Thymus (tissue), 11 donors: Measurements from ENCODE around the gene LRRC3C. TPM values are rescaled to one million over a fixed set of nuclear protein-coding genes. Genes with fewer than 3 reads are reported as not detected.
A peak's percentile ranks its signal among the peaks of the same experiment; 100 is the strongest.

Experiments
- DNase-seq, 9 donors: peaks; one replicate each; pipeline ENCODE4 v3.0.0-alpha.2; 2013; ENCODE audit warnings: low spot score in 9 of 9, low read depth in 6 of 9, missing footprints in 1 of 9
- H3K27ac ChIP-seq, 2 donors: one replicate each; pipeline ENCODE4 v1.5.1; 2013; ENCODE audit warnings: control low read depth in 1 of 2, low read depth in 1 of 2, low read length in 1 of 2, mild to moderate bottlenecking in 1 of 2, moderate library complexity in 1 of 2
- H3K27me3 ChIP-seq, 2 donors: one replicate each; pipeline ENCODE4 v1.5.1; 2013; ENCODE audit warnings: low read length in 1 of 2; ENCODE audit not compliant: control insufficient read depth in 2 of 2, insufficient read depth in 1 of 2
- H3K36me3 ChIP-seq, 2 donors: one replicate each; pipeline ENCODE4 v1.5.1; 2013; ENCODE audit warnings: low read length in 1 of 2, mild to moderate bottlenecking in 1 of 2, moderate library complexity in 1 of 2; ENCODE audit not compliant: control insufficient read depth in 2 of 2, insufficient read depth in 2 of 2
- H3K4me1 ChIP-seq, 2 donors: one replicate each; pipeline ENCODE4 v1.5.1; 2013; ENCODE audit warnings: low read length in 2 of 2; ENCODE audit not compliant: control insufficient read depth in 2 of 2, insufficient read depth in 2 of 2
- H3K4me3 ChIP-seq, 2 donors: one replicate each; pipeline ENCODE4 v1.5.1; 2013; ENCODE audit warnings: low read length in 2 of 2, control low read depth in 1 of 2, mild to moderate bottlenecking in 1 of 2
- H3K9me3 ChIP-seq, 2 donors: one replicate each; pipeline ENCODE4 v1.5.1; 2013; ENCODE audit warnings: low read length in 1 of 2, mild to moderate bottlenecking in 1 of 2; ENCODE audit not compliant: control insufficient read depth in 2 of 2, insufficient read depth in 1 of 2
- WGBS: extraction: QIAGEN DNeasy Blood & Tissue Kit; methylation state at CpG from one replicate; pipeline ENCODE4 v1.1.7; 2013; 5-methylcytosine and 5-hydroxymethylcytosine counted together
- polyA plus RNA-seq: library from polyadenylated mRNA; stranded (reverse); fragments of 200-250 nt; gene quantifications from one replicate; pipeline ENCODE4 v1.2.3, GENCODE V29; 2013
- total RNA-seq: library from RNA; stranded (reverse); fragments of 120-200 nt; gene quantifications from one replicate; pipeline ENCODE4 v1.2.4, GENCODE V29; 2013
- donor health status: healthy.

LRRC3C gene
- total and polyA plus RNA-seq, 2 donors, result 0.05 TPM; not detected in 1

- Histone ChIP-seq H3K4me1 (peaks cover 24 to 78% of the 10 kb centered on the region in 2 donors), H3K36me3 (peaks cover 65 to 81% of the 10 kb centered on the region in 2 donors), H3K4me3 (no peak overlapping the region), H3K9me3 (peaks cover 0 to 4% of the 10 kb centered on the region in 2 donors), H3K27me3 (no peaks in the 10 kb centered on the region), H3K27ac (peak overlapping the region; percentile 61 to 72)
- 46% methylated on average over 5 of the region's 5 CpGs for WGBS
- DNase-seq, result no peak
These were observed 6.2 kb upstream of the LRRC3C start for GRCh38 chr17:39921323-39921722.

DNA sequence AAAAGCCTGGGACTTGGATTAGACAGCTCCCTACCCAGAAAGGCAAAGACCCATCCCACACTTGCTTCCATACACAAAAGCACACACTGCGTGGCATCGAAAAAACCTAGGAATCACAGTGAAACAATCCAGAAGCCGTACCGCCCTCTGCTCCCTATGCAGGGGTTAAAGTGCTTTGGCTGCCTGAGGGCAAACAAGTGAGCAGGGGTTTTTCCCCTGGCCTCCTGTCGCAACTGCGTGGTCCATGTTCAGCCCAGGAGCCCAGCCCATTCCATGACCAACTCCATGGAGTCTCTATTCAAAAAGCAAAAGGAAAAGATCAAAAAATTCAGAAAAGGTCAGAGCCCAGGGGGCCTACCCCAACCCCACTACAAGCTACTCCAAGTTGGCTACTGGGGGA, 5.5 kb upstream of the LRRC3C start:
- no peak overlapping the region for H3K4me3 ChIP-seq
- DNase-seq, result no peak
- H3K36me3 ChIP-seq, result peaks cover 63 to 74% of the 10 kb centered on the region in 2 donors
- WGBS, result 95% methylated on average over 6 of the region's 6 CpGs
- H3K4me1 ChIP-seq, result peaks cover 24 to 79% of the 10 kb centered on the region in 2 donors
- H3K27ac ChIP-seq, result peak overlapping the region in 1 of 2 donors; percentile 72
- peaks cover 0 to 4% of the 10 kb centered on the region in 2 donors for H3K9me3 ChIP-seq
- H3K27me3 ChIP-seq, result no peaks in the 10 kb centered on the region

- Histone ChIP-seq H3K27ac (no peak overlapping the region), H3K36me3 (peaks cover 59 to 65% of the 10 kb centered on the region in 2 donors)
- WGBS, result 98% methylated on average over 6 of the region's 6 CpGs
These were observed 4.3 kb upstream of the LRRC3C start for GRCh38 chr17:39923230-39923629.

DNA sequence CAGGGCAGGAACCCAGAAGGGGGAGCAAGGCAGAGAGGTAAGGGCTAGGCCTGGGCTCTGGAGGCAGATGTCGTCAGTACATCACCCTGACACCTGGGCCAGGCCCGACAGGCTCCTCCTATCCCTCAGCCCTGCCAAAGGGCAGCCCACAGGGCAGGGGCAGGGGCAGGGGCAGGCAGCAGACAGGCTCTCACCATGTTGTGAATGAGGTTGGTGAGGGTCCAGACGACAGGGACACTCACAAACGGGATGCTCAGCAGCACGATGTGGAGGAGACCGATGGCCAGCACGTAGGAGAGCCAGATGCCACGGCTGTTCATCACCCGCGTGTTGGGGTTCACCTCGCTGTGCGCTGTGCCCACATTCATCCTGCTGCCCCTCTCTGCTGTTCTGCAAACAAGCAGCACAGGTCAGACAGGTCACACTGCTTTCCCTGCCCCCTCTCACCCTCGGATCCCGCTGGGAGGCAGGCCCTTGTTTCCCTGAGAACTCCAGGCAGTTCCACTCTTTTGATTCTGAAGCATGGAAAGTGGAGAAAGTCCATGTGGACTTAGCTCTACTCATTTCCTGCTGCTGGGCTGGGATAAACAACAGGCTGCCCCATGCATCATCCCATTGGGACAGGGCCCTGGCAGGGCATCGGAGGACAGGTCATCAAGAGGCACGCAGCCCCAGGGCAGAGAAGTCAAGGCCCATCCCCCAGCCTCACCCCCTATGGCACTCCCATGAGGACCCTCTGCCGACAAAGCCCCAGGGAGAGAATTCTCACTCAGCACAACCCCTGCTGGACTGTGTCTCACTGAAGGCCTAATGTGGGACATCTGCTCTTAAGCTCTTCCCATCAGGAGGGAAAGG, 3.5 kb upstream of the LRRC3C start:
- Histone ChIP-seq H3K9me3 (peaks cover 0 to 4% of the 10 kb centered on the region in 2 donors), H3K36me3 (peaks cover 52 to 59% of the 10 kb centered on the region in 2 donors), H3K4me3 (peak overlapping the region in 1 of 2 donors; percentile 97), H3K27me3 (no peaks in the 10 kb centered on the region), H3K4me1 (peaks cover 36 to 85% of the 10 kb centered on the region in 2 donors), H3K27ac (peak overlapping the region; percentile 11 to 26)
- DNase-seq, result no peak
- 95% methylated on average over 17 of the region's 17 CpGs for WGBS

More at GRCh38 chr17:39923230-39923629, 4.3 kb upstream of the LRRC3C start:
- peaks cover 0 to 4% of the 10 kb centered on the region in 2 donors for H3K9me3 ChIP-seq
- no peak overlapping the region for H3K4me3 ChIP-seq
- no peaks in the 10 kb centered on the region for H3K27me3 ChIP-seq
- DNase-seq, result no peak
- H3K4me1 ChIP-seq, result peaks cover 28 to 85% of the 10 kb centered on the region in 2 donors

DNA sequence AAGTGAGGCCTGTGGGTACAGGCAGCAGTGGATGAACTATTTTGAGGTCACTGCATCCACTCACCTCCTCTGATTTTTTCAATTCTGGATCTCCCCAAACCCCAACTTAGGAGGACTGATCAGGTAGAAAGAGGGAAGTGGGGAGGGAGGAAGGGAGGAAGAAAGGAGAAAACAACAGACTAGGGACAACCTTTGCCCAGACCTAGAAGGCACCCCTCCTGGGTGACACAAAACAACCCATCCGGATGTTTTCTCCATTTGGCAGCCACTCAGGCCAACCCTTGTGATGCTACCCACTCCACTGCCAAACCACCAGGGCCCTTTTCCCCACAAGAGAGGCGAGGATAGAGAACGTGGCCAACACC, 2.9 kb upstream of the LRRC3C start:
- peaks cover 0 to 4% of the 10 kb centered on the region in 2 donors for H3K9me3 ChIP-seq
- no peak for DNase-seq
- H3K27me3 ChIP-seq, result no peaks in the 10 kb centered on the region
- 90% methylated on average over 3 of the region's 3 CpGs for WGBS
- peaks cover 36 to 80% of the 10 kb centered on the region in 2 donors for H3K4me1 ChIP-seq
- peak overlapping the region; percentile 21 for H3K27ac ChIP-seq
- peak overlapping the region in 1 of 2 donors; percentile 97 for H3K4me3 ChIP-seq
- H3K36me3 ChIP-seq, result peaks cover 48 to 55% of the 10 kb centered on the region in 2 donors

GRCh38 chr17:39925282-39926134, 2.0 kb upstream of the LRRC3C start:
- Histone ChIP-seq H3K36me3 (peaks cover 40 to 47% of the 10 kb centered on the region in 2 donors), H3K4me3 (peak overlapping the region; percentile 97), H3K27ac (peak overlapping the region; percentile 98), H3K27me3 (no peaks in the 10 kb centered on the region), H3K9me3 (peaks cover 0 to 4% of the 10 kb centered on the region in 2 donors), H3K4me1 (peaks cover 36 to 73% of the 10 kb centered on the region in 2 donors)
- peak in 1 of 9 donors; percentile 69 for DNase-seq
- WGBS, result 65% methylated on average over 11 of the region's 11 CpGs

DNA sequence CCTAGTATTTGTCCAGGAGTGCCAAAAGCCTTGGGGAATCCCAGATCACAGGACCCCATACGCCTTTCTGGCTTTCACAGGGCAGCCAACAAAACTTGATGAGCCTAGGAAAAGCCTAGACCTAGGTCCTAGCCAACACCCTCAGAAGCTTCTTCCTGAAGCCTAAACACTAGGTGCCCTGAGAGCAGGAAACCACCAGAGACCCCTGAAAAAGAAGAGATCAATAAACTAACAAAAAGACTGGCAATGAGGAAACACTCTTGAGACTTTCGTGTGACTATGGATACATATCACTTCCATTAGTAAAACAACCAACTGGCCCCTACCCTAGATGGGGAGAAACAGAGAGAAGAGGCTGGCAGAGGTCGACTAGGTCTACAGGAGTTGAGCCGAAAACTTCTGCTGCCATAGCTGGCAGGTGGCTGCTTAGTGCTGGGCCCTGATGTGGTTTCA, 1.4 kb upstream of the LRRC3C start:
- Histone ChIP-seq H3K36me3 (peaks cover 33 to 41% of the 10 kb centered on the region in 2 donors), H3K4me3 (peak overlapping the region; percentile 97)
- WGBS, result 13% methylated on average over 4 of the region's 4 CpGs

DNA sequence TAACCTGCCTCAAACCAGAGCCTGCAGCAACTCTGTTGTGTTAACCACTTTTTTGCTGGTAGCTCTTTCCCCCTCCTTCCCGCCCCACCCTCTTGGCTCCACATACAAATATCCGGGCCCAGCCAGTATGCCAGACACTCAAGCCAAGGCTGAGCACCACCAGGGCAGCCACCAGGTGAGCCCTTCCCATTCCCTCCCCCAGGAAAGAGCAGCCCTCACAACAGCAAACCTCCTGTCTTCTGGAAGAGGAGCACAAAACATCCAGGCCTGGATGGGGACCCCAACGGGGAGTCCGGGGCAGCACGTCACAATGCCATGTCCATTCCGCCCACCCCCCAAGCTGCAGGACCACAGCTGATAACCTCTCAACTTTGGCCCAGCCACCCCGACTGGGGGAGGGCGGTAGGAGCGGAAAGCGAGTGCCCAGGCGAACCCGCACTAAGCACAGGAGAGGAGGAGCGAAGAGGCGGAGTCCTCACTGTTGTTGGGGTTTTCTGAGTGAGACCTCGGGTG, 888 bp upstream of the LRRC3C start:
- Histone ChIP-seq H3K4me1 (peaks cover 36 to 65% of the 10 kb centered on the region in 2 donors), H3K4me3 (peak overlapping the region; percentile 97), H3K27me3 (no peaks in the 10 kb centered on the region), H3K9me3 (no peaks in the 10 kb centered on the region), H3K27ac (peak overlapping the region; percentile 98), H3K36me3 (peaks cover 29 to 36% of the 10 kb centered on the region in 2 donors)
- DNase-seq, result peak in 7 of 9 donors; percentile 56 to 92 (median 79)
- WGBS, result under 1% methylated on average over 15 of the region's 15 CpGs

More for the DNA sequence above, 1.4 kb upstream of the LRRC3C start:
- peak overlapping the region; percentile 98 for H3K27ac ChIP-seq
- H3K27me3 ChIP-seq, result no peaks in the 10 kb centered on the region
- H3K9me3 ChIP-seq, result peaks cover 0 to 3% of the 10 kb centered on the region in 2 donors
- peaks cover 36 to 70% of the 10 kb centered on the region in 2 donors for H3K4me1 ChIP-seq
- DNase-seq, result peak in 1 of 9 donors; percentile 26
